GM23338 (cell line): Measurements from ENCODE around the gene PPP4R3A. TPM values are rescaled to one million over a fixed set of nuclear protein-coding genes. Genes with fewer than 3 reads are reported as not detected.

ENCODE experiments used
- ATAC-seq: fragments of 200-7000 bp; cut with Tn5 transposase; 3 replicates; pipeline ENCODE4 v1.9.1; 2020
- DNase-seq: peaks from one replicate; pipeline ENCODE4 v3.0.0-alpha.2; 2015; ENCODE audit warnings: low spot score
- H2AFZ ChIP-seq: fragments of 200-600 bp; sonication (generic); 2 replicates; pipeline ENCODE4 v1.8.0; 2016; ENCODE audit warnings: antibody characterized with exemption, mild to moderate bottlenecking, moderate library complexity
- H3F3A ChIP-seq: fragments of 200-600 bp; sonication (generic); replicated peaks from 2 replicates; pipeline ENCODE4 v1.8.0; 2017; ENCODE audit warnings: antibody characterized with exemption, mixed run types, low read depth
- H3K27ac ChIP-seq: fragments of 200-600 bp; sonication (generic); 2 replicates; pipeline ENCODE4 v1.6.1; 2016; ENCODE audit warnings: low read depth
- H3K27me3 ChIP-seq: fragments of 200-600 bp; sonication (generic); 2 replicates; pipeline ENCODE4 v1.8.0; 2016; ENCODE audit warnings: mild to moderate bottlenecking, mixed run types, moderate library complexity; ENCODE audit not compliant: insufficient read depth
- H3K36me3 ChIP-seq: fragments of 200-600 bp; sonication (generic); 2 replicates; pipeline ENCODE4 v1.8.0; 2016; ENCODE audit warnings: mild to moderate bottlenecking; ENCODE audit not compliant: insufficient read depth
- H3K4me1 ChIP-seq: fragments of 200-600 bp; sonication (generic); 2 replicates; pipeline ENCODE4 v1.8.0; 2016; ENCODE audit warnings: mild to moderate bottlenecking, moderate library complexity; ENCODE audit not compliant: insufficient read depth
- H3K4me2 ChIP-seq: fragments of 200-600 bp; sonication (generic); 2 replicates; pipeline ENCODE4 v1.7.1; 2017; ENCODE audit warnings: mixed run types
- H3K4me3 ChIP-seq: fragments of 200-600 bp; sonication (generic); 2 replicates; pipeline ENCODE4 v1.6.1; 2016; ENCODE audit warnings: mixed run types
- H3K79me2 ChIP-seq: fragments of 200-600 bp; sonication (generic); replicated peaks from 2 replicates; pipeline ENCODE4 v1.8.0; 2017; ENCODE audit warnings: mild to moderate bottlenecking; ENCODE audit not compliant: insufficient read depth
- H3K9me2 ChIP-seq: fragments of 200-600 bp; sonication (generic); 2 replicates; pipeline ENCODE4 v1.8.0; 2017; ENCODE audit not compliant: insufficient read depth
- H4K20me1 ChIP-seq: fragments of 200-600 bp; sonication (generic); replicated peaks from 2 replicates; pipeline ENCODE4 v1.8.0; 2017; ENCODE audit warnings: mild to moderate bottlenecking; ENCODE audit not compliant: insufficient read depth
- H3K27ac Mint-ChIP-seq: 2 replicates; pipeline ENCODE4 v1.8.0; 2020; ENCODE audit warnings: inconsistent platforms, mild to moderate bottlenecking, moderate library complexity, mixed read lengths
- H3K27me3 Mint-ChIP-seq: 3 replicates; pipeline ENCODE4 v1.8.0; 2022; ENCODE audit warnings: low read depth, mild to moderate bottlenecking, moderate library complexity, mixed read lengths, inconsistent platforms; ENCODE audit not compliant: insufficient read depth, poor library complexity
- H3K36me3 Mint-ChIP-seq: 3 replicates; pipeline ENCODE4 v1.8.0; 2021; ENCODE audit warnings: low read depth, mild to moderate bottlenecking, inconsistent platforms, moderate library complexity, mixed read lengths
- H3K4me1 Mint-ChIP-seq: 3 replicates; pipeline ENCODE4 v1.8.0; 2020; ENCODE audit warnings: mild to moderate bottlenecking, inconsistent platforms, mixed read lengths
- H3K4me3 Mint-ChIP-seq: 3 replicates; pipeline ENCODE4 v1.8.0; 2021; ENCODE audit warnings: moderate library complexity, mild to moderate bottlenecking, inconsistent platforms, mixed read lengths
- H3K9me3 Mint-ChIP-seq: 3 replicates; pipeline ENCODE4 v1.8.0; 2020; ENCODE audit warnings: moderate library complexity, mild to moderate bottlenecking, inconsistent platforms, mixed read lengths
- CREB1 ChIP-seq: fragments of 250-450 bp; sonication (Bioruptor Pico); IDR thresholded peaks from 2 replicates; pipeline ENCODE4 v1.5.0; 2020; ENCODE audit warnings: low read depth, mild to moderate bottlenecking, moderate library complexity
- CTCF ChIP-seq, 2 experiments: fragments of 200-600 bp in 1 of 2; sonication (generic) in 1 of 2; conservative IDR thresholded peaks; 2 replicates each; pipeline versions ENCODE4 v1.5.1 to v1.6.1; 2016 to 2017; ENCODE audit warnings: antibody characterized with exemption in 2 of 2, low read depth in 2 of 2, mild to moderate bottlenecking in 2 of 2, moderate library complexity in 1 of 2
- ETS1 ChIP-seq: IDR thresholded peaks from 2 replicates; pipeline ENCODE4 v1.6.1; 2016; ENCODE audit warnings: antibody characterized with exemption
- EZH2 ChIP-seq: fragments of 200-600 bp; sonication (generic); IDR thresholded peaks from one replicate; pipeline ENCODE4 v1.8.0; 2017; ENCODE audit warnings: antibody characterized with exemption, mild to moderate bottlenecking, low read depth; ENCODE audit not compliant: unreplicated experiment
- EZH2phosphoT487 ChIP-seq: fragments of 200-600 bp; sonication (generic); IDR thresholded peaks from one replicate; pipeline ENCODE4 v1.8.1; 2018; ENCODE audit warnings: antibody characterized with exemption; ENCODE audit not compliant: unreplicated experiment
- JUNB ChIP-seq: IDR thresholded peaks from one replicate; pipeline ENCODE4 v1.6.1; 2016; ENCODE audit warnings: antibody characterized with exemption; ENCODE audit not compliant: unreplicated experiment
- NANOG ChIP-seq: IDR thresholded peaks from 2 replicates; pipeline ENCODE4 v1.6.1; 2016; ENCODE audit warnings: antibody characterized with exemption, borderline replicate concordance
- POLR2AphosphoS5 ChIP-seq: IDR thresholded peaks from 2 replicates; pipeline ENCODE4 v1.6.1; 2016; ENCODE audit warnings: antibody characterized with exemption, low read depth
- REST ChIP-seq: IDR thresholded peaks from one replicate; pipeline ENCODE4 v1.6.1; 2018; ENCODE audit warnings: antibody characterized with exemption; ENCODE audit not compliant: unreplicated experiment
- ZNF114 ChIP-seq: fragments of 250-450 bp; sonication (Bioruptor Pico); IDR thresholded peaks from 2 replicates; pipeline ENCODE4 v1.5.0; 2020; ENCODE audit warnings: mild to moderate bottlenecking, moderate library complexity
- ZNF331 ChIP-seq: fragments of 250-450 bp; sonication (Bioruptor Pico); IDR thresholded peaks from 2 replicates; pipeline ENCODE4 v1.5.0; 2020; ENCODE audit warnings: low read depth, mild to moderate bottlenecking, moderate library complexity
- polyA plus RNA-seq: library from polyadenylated mRNA; unstranded; fragments of >200 nt; fragmentation: Nextera tagmentation; extraction: Ambion mirVana; gene quantifications from 2 replicates; pipeline ENCODE4 v1.2.1, GENCODE V29; 2016
- total RNA-seq: library from RNA; depleted of rRNA; stranded (reverse); fragments of >200 nt; shearing (Covaris generic); gene quantifications from 2 replicates; pipeline ENCODE4 v1.2.3, GENCODE V29; 2014

Gene PPP4R3A
- total and polyA plus RNA-seq, 2 experiments from 2014 or later, result 50.3 to 128 TPM

- TF ChIP-seq REST (no peak), ETS1 (no peak), EZH2 (no peak), NANOG (no peak), CREB1 (CRISPR knock-in tag) (no peak), JUNB (no peak)
Measured at GRCh38 chr14:91521061-91521640, 11.0 kb upstream of the PPP4R3A start (continued).

- Histone ChIP-seq H3K27me3 (no peaks in the 10 kb centered on the region), H3K27ac (no peak overlapping the region), H3F3A (no peaks in the 10 kb centered on the region), H3K4me2 (no peak overlapping the region), H2AFZ (no peak overlapping the region), H4K20me1 (no peaks in the 10 kb centered on the region), H3K79me2 (no peaks in the 10 kb centered on the region), H3K4me1 (no peaks in the 10 kb centered on the region), H3K36me3 (no peaks in the 10 kb centered on the region), H3K9me2 (peaks cover 6% of the 10 kb centered on the region; the same call in 1 of the 2 replicates), H3K4me3 (no peak overlapping the region)
- no peak for DNase-seq
- ATAC-seq, result no peak
- H3K4me3 Mint-ChIP-seq, result no peak overlapping the region
- no peaks in the 10 kb centered on the region for H3K9me3 Mint-ChIP-seq
- no peaks in the 10 kb centered on the region for H3K27me3 Mint-ChIP-seq
- no peaks in the 10 kb centered on the region for H3K4me1 Mint-ChIP-seq
- no peak overlapping the region for H3K27ac Mint-ChIP-seq
- no peaks in the 10 kb centered on the region for H3K36me3 Mint-ChIP-seq
- TF ChIP-seq ETS1 (no peak), CTCF (conservative IDR thresholded peaks at IDR 0.05; ENCODE audit: low read depth in 2 of 2) (no peak), ZNF114 (CRISPR knock-in tag) (no peak), POLR2AphosphoS5 (no peak), REST (no peak), EZH2phosphoT487 (no peak), CREB1 (CRISPR knock-in tag) (no peak), JUNB (no peak), ZNF331 (no peak), NANOG (no peak)
Measured at GRCh38 chr14:91520138-91520537, 10.0 kb upstream of the PPP4R3A start.
